Retinal pigment epithelial cell (primary cell): ENCODE measurements around the gene C15orf61.
A peak's percentile ranks its signal among the peaks of the same experiment; 100 is the strongest.

Source experiments
- DNase-seq: peaks from one replicate; pipeline ENCODE4 v3.0.0-alpha.2; 2010; ENCODE audit warnings: low read depth
- H3K4me3 ChIP-seq: 2 replicates; pipeline ENCODE4 v1.5.1; 2011; ENCODE audit warnings: mild to moderate bottlenecking, low read length, control low read depth, moderate library complexity
- TF ChIP-seq, protein P1 (sequence below): conservative IDR thresholded peaks from 2 replicates; pipeline ENCODE4 v1.5.1; 2011; ENCODE audit warnings: low read depth, low read length, control low read depth, inconsistent platforms

The C15orf61 gene

DNA sequence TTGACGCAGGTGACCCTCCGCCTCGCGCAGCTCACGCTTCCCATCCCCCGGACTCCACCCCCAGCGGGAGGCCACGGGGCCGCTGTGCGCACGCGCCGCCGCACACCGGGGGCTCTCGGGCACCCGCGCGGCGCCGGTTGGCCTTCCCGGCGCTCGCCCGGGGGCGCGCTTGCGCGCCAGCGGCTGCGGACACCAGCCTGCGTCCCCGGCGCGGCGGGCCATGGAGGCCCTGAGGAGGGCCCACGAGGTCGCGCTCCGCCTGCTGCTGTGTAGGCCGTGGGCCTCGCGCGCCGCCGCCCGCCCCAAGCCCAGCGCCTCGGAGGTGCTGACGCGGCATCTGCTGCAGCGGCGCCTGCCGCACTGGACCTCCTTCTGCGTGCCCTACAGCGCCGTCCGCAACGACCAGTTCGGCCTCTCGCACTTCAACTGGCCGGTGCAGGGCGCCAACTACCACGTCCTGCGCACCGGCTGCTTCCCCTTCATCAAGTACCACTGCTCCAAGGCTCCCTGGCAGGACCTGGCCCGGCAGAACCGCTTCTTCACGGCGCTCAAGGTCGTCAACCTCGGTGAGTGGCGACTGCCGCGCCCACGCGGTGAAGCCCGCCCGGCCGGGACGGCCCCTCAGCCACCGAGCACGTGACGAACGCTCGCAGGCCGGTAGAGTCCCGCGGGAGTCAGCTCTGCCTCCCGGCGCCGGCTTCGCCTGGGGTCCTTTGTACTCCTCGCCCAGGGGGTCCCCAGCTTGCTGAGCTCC is at the start of gene C15orf61:
Gene C15orf61, plus strand, starts transcription at position 103 of the 754 bp plus-strand sequence. Its CDS starts 118 bp downstream, at position 221.
- peak; percentile 27 for DNase-seq
- peak within 1 kb of the TSS; percentile 66 for H3K4me3 ChIP-seq
- TF ChIP-seq, protein P1, sequence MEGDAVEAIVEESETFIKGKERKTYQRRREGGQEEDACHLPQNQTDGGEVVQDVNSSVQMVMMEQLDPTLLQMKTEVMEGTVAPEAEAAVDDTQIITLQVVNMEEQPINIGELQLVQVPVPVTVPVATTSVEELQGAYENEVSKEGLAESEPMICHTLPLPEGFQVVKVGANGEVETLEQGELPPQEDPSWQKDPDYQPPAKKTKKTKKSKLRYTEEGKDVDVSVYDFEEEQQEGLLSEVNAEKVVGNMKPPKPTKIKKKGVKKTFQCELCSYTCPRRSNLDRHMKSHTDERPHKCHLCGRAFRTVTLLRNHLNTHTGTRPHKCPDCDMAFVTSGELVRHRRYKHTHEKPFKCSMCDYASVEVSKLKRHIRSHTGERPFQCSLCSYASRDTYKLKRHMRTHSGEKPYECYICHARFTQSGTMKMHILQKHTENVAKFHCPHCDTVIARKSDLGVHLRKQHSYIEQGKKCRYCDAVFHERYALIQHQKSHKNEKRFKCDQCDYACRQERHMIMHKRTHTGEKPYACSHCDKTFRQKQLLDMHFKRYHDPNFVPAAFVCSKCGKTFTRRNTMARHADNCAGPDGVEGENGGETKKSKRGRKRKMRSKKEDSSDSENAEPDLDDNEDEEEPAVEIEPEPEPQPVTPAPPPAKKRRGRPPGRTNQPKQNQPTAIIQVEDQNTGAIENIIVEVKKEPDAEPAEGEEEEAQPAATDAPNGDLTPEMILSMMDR = no peak

DNA sequence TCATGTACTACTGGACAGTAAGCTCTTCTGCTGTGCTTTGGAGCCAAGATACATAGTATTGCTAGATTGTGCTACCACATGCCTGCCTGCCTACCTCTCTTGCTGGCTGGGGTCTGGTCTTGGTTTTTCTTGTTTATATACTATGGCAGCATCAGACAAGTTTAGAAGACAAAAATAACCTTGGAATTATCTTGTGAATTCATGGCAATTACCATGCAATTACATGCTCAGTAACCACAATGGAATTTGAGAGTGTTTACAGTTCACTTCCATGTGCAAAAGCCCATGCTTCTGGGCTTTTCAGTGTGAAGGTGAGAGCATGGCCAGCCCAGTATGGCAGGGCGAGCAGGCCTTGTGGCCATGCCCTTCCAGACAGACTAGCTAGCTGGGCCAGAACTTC is 48.0 kb upstream of the C15orf61 start:
- DNase-seq = no peak
- H3K4me3 ChIP-seq = no peak overlapping the region
- TF ChIP-seq, protein P1 = no peak

DNA sequence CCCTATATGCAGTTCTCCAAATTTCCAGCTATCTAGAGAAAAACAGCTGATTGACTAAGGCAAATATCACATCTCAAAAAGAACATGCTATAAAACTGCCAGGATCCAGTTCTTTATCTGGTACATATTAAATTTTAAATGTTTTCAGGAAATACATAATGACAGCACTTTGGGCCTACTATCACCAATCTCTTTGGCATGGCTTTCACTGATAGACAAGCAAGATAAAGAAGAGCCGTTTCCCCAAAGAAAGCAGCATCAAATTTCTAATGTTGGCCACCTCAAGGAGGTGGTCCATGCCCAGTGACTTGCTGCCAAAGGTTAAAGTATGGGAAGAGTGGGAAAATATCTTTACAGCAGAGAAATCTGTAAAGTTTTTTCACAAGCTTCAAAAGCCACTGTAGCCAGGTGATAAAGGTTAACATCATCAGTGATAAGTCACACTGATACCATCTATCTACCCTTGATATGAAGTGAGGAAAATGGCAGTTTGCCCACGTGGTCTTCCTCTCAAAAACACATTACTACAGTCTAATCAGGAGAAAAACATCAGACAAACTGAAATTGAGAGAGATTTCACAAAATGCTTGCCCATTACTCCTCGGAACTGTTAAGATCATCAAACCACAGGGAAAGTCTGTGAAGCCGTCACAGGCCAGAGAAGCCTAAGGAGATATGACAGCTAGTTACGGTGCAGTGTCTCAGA is 46.4 kb upstream of the C15orf61 start:
- DNase-seq = no peak
- TF ChIP-seq, protein P1 = no peak
- no peak overlapping the region for H3K4me3 ChIP-seq

DNA sequence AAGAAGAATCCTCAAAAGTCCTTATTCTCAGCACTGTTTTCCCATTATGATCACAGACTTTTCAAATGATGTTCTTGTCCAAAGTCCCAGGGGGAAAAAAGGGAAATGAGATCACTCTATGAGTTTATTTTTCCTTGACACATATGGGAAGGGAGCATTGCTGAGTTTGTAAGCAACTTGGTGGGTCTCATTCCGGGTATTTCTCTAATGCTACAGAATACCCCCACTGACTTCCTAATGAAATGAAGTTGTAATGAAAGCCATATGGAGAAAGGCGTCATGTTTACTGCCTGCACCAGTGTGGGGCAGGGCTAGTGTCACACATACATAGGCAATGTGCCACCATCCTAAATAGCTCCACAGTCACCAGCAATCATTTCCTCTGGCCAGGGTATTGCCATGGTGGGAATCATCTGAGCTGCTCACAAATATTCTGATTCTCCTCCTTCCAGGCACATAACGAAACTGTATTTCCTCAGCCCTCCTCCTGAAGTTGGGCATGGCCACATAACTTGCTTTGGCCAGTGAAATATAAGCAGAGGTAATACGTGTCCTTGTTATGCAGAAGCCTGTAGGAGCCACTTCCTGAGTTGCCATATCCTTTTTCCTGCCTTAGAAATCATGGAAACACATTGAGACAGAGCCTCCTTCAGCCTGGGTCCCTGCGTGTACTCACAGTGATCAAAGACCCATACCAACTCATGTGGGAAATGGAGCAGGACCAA is 41.0 kb upstream of the C15orf61 start:
- H3K4me3 ChIP-seq = no peak overlapping the region
- no peak for DNase-seq
- TF ChIP-seq, protein P1 = no peak

DNA sequence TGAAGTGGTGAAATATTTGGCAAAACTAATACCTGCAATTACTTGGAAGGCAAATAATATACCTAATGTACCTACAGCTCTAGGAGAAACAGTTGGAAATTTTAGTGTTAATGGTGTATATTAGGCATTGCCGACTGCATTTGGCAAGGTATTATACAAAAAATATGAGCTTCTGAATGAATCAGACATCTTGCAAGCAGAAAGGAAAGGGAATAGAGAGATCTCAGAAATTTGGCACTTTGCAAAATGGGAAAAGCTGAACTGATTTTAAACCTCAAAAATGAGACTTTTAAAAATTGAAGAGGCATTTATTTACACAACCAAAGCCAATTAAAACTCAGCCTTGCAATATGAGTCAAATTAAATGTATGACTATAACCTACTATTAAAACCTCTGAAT is 40.2 kb upstream of the C15orf61 start:
- H3K4me3 ChIP-seq = no peak overlapping the region
- TF ChIP-seq, protein P1 = no peak
- no peak for DNase-seq

DNA sequence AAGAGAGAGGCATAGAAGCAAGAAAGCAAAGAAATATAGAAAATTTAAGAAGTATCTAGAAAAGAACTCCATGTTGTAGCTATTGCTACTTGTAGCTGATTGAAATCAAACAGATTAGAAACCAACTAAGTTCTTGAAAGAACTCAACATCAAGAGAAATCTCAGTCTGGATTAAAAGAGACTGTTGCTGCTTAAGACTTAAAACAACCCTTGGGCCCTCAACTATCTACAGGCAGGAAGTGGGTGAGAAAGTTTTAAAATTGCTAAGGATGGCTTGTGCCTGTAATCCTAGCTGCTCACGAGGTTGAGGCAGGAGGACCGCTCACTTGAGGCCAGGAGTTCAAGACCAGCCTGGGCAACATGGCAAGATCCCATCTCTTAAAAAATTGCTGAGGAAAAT is 39.3 kb upstream of the C15orf61 start:
- TF ChIP-seq, protein P1 = no peak
- DNase-seq = no peak
- no peak overlapping the region for H3K4me3 ChIP-seq
